Epithelial cell of proximal tubule (primary cell): ENCODE data around the gene HLA-DQA2. TPM values are rescaled to one million over a fixed set of nuclear protein-coding genes. Genes with fewer than 3 reads are reported as not detected.

Experiments used
- DNase-seq: peaks from one replicate; pipeline ENCODE4 v3.0.0-alpha.2; 2011; ENCODE audit warnings: low read depth
- H3K4me3 ChIP-seq: 2 replicates; pipeline ENCODE4 v1.5.1; 2011; ENCODE audit warnings: low read depth, mild to moderate bottlenecking, low read length
- total RNA-seq: library from RNA; depleted of rRNA; stranded (reverse); fragments of >200 nt; gene quantifications from 2 replicates; pipeline ENCODE4 v1.2.3, GENCODE V29; 2015
- TF ChIP-seq, protein P1 (sequence below): conservative IDR thresholded peaks from 2 replicates; pipeline ENCODE4 v1.5.1; 2012; ENCODE audit warnings: low read depth, mild to moderate bottlenecking, low read length

HLA-DQA2 gene
- total RNA-seq, 1 donor from 2014 or later = not detected

DNA sequence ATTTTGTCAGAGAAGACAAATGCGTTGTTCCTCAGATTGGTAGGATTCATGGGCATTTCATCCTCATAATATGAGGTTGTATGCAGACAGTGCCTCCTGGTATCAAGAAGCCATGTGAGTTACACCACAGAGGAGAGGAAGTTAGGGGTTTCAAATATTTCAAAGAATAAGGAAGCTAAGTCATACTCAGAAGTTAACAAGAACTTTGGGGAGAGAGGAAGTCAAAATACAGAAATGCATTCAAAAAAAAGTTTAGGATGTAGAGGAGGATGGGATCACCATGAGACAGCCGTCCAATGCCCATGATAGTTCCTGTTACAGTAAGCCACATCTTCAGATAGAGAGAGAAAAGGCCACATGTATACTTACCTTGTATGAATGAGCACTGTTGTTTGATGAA lies 53.3 kb downstream of the HLA-DQA2 start:
- TF ChIP-seq, protein P1, sequence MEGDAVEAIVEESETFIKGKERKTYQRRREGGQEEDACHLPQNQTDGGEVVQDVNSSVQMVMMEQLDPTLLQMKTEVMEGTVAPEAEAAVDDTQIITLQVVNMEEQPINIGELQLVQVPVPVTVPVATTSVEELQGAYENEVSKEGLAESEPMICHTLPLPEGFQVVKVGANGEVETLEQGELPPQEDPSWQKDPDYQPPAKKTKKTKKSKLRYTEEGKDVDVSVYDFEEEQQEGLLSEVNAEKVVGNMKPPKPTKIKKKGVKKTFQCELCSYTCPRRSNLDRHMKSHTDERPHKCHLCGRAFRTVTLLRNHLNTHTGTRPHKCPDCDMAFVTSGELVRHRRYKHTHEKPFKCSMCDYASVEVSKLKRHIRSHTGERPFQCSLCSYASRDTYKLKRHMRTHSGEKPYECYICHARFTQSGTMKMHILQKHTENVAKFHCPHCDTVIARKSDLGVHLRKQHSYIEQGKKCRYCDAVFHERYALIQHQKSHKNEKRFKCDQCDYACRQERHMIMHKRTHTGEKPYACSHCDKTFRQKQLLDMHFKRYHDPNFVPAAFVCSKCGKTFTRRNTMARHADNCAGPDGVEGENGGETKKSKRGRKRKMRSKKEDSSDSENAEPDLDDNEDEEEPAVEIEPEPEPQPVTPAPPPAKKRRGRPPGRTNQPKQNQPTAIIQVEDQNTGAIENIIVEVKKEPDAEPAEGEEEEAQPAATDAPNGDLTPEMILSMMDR = no peak
- H3K4me3 ChIP-seq = no peak overlapping the region
- no peak for DNase-seq

Other genes starting within 250 kb of the HLA-DQA2 start
- gene HLA-DRB5, start 211.1 kb upstream of the HLA-DQA2 start, total RNA-seq = not detected in 2 replicates
- gene HLA-DRB1, start 151.5 kb upstream of the HLA-DQA2 start, total RNA-seq = not detected in 2 replicates
- not detected in 2 replicates for gene HLA-DQA1, start 104.0 kb upstream of the HLA-DQA2 start, total RNA-seq
- gene HLA-DQB1, start 74.7 kb upstream of the HLA-DQA2 start, total RNA-seq = 0.51 and 0.58 TPM in 2 replicates
- not detected in 2 replicates for gene HLA-DQB2, start 22.1 kb downstream of the HLA-DQA2 start, total RNA-seq
- gene HLA-DOB, start 75.6 kb downstream of the HLA-DQA2 start, total RNA-seq = 0.58 TPM in 1 of 2 replicates, not detected in the other
- gene TAP2, start 97.3 kb downstream of the HLA-DQA2 start, total RNA-seq = 23.6 and 29.4 TPM in 2 replicates
- gene PSMB8, start 102.7 kb downstream of the HLA-DQA2 start, total RNA-seq = 75.1 and 84.4 TPM in 2 replicates
- gene TAP1, start 112.3 kb downstream of the HLA-DQA2 start, total RNA-seq = 50.7 and 54.5 TPM in 2 replicates
- gene PSMB9, start 112.8 kb downstream of the HLA-DQA2 start, total RNA-seq = 20.5 and 24.3 TPM in 2 replicates
- gene HLA-DMB, start 199.6 kb downstream of the HLA-DQA2 start, total RNA-seq = 3.5 and 4.2 TPM in 2 replicates
- gene HLA-DMA, start 211.7 kb downstream of the HLA-DQA2 start, total RNA-seq = 0.65 and 2.0 TPM in 2 replicates
- gene BRD2, start 227.2 kb downstream of the HLA-DQA2 start, total RNA-seq = 128 and 140 TPM in 2 replicates